ENCODE measurements around the gene MAP1LC3B2.

MAP1LC3B2 gene

GRCh38 chr12:116538076-116538591 lies 21.0 kb upstream of the MAP1LC3B2 start:
- Histone ChIP-seq H3K4me3 (ENCODE audit: low read depth, low read length) (no peak overlapping the region), H3K4me1 (ENCODE audit: control insufficient read depth, insufficient read depth, low read length) (peaks cover 33% of the 10 kb centered on the region)

GRCh38 chr12:116538682-116539305 lies 20.4 kb upstream of the MAP1LC3B2 start:
- H3K9ac ChIP-seq (ENCODE audit: low read depth, low read length) = no peak overlapping the region
- no peaks in the 10 kb centered on the region for H3K9me3 ChIP-seq (ENCODE audit: control insufficient read depth, insufficient read depth, low read length)
- peaks cover 33% of the 10 kb centered on the region for H3K4me1 ChIP-seq (ENCODE audit: control insufficient read depth, insufficient read depth, low read length)
- no peaks in the 10 kb centered on the region for H3K36me3 ChIP-seq (ENCODE audit: control insufficient read depth, insufficient read depth, low read length)
- H3K27ac ChIP-seq (ENCODE audit: low read depth, low read length) = peak overlapping the region; percentile 81
- H3K4me3 ChIP-seq (ENCODE audit: low read depth, low read length) = no peak overlapping the region
- H3K27me3 ChIP-seq (ENCODE audit: control insufficient read depth, insufficient read depth, low read length) = no peaks in the 10 kb centered on the region

More at GRCh38 chr12:116538076-116538591, 21.0 kb upstream of the MAP1LC3B2 start:
- Histone ChIP-seq H3K36me3 (ENCODE audit: control insufficient read depth, insufficient read depth, low read length) (no peaks in the 10 kb centered on the region), H3K9me3 (ENCODE audit: control insufficient read depth, insufficient read depth, low read length) (no peaks in the 10 kb centered on the region), H3K27ac (ENCODE audit: low read depth, low read length) (no peak overlapping the region), H3K27me3 (ENCODE audit: control insufficient read depth, insufficient read depth, low read length) (no peaks in the 10 kb centered on the region), H3K9ac (ENCODE audit: low read depth, low read length) (no peak overlapping the region)

GRCh38 chr12:116539361-116539771 lies 19.8 kb upstream of the MAP1LC3B2 start:
- Histone ChIP-seq H3K36me3 (ENCODE audit: control insufficient read depth, insufficient read depth, low read length) (no peaks in the 10 kb centered on the region), H3K27ac (ENCODE audit: low read depth, low read length) (peak overlapping the region; percentile 81), H3K4me3 (ENCODE audit: low read depth, low read length) (no peak overlapping the region), H3K9ac (ENCODE audit: low read depth, low read length) (no peak overlapping the region), H3K27me3 (ENCODE audit: control insufficient read depth, insufficient read depth, low read length) (no peaks in the 10 kb centered on the region), H3K4me1 (ENCODE audit: control insufficient read depth, insufficient read depth, low read length) (peaks cover 32% of the 10 kb centered on the region), H3K9me3 (ENCODE audit: control insufficient read depth, insufficient read depth, low read length) (no peaks in the 10 kb centered on the region)

GRCh38 chr12:116539905-116540482 lies 19.2 kb upstream of the MAP1LC3B2 start:
- no peaks in the 10 kb centered on the region for H3K9me3 ChIP-seq (ENCODE audit: control insufficient read depth, insufficient read depth, low read length)
- peak overlapping the region; percentile 81 for H3K27ac ChIP-seq (ENCODE audit: low read depth, low read length)
- no peaks in the 10 kb centered on the region for H3K36me3 ChIP-seq (ENCODE audit: control insufficient read depth, insufficient read depth, low read length)
- no peak overlapping the region for H3K9ac ChIP-seq (ENCODE audit: low read depth, low read length)
- H3K4me3 ChIP-seq (ENCODE audit: low read depth, low read length) = peak overlapping the region; percentile 15; the same call in 1 of the 2 replicates
- peaks cover 26% of the 10 kb centered on the region for H3K4me1 ChIP-seq (ENCODE audit: control insufficient read depth, insufficient read depth, low read length)
- no peaks in the 10 kb centered on the region for H3K27me3 ChIP-seq (ENCODE audit: control insufficient read depth, insufficient read depth, low read length)

- H3K4me3 ChIP-seq (ENCODE audit: low read depth, low read length) = no peak overlapping the region
- H3K4me1 ChIP-seq (ENCODE audit: control insufficient read depth, insufficient read depth, low read length) = peaks cover 23% of the 10 kb centered on the region
- no peaks in the 10 kb centered on the region for H3K27me3 ChIP-seq (ENCODE audit: control insufficient read depth, insufficient read depth, low read length)
- H3K27ac ChIP-seq (ENCODE audit: low read depth, low read length) = peak overlapping the region; percentile 81
- no peaks in the 10 kb centered on the region for H3K9me3 ChIP-seq (ENCODE audit: control insufficient read depth, insufficient read depth, low read length)
- no peak overlapping the region for H3K9ac ChIP-seq (ENCODE audit: low read depth, low read length)
- no peaks in the 10 kb centered on the region for H3K36me3 ChIP-seq (ENCODE audit: control insufficient read depth, insufficient read depth, low read length)
Observed at GRCh38 chr12:116540622-116541152, 18.5 kb upstream of the MAP1LC3B2 start.

- H3K4me3 ChIP-seq (ENCODE audit: low read depth, low read length) = no peak overlapping the region
- H3K4me1 ChIP-seq (ENCODE audit: control insufficient read depth, insufficient read depth, low read length) = peaks cover 23% of the 10 kb centered on the region
- no peaks in the 10 kb centered on the region for H3K36me3 ChIP-seq (ENCODE audit: control insufficient read depth, insufficient read depth, low read length)
- H3K9ac ChIP-seq (ENCODE audit: low read depth, low read length) = no peak overlapping the region
- H3K9me3 ChIP-seq (ENCODE audit: control insufficient read depth, insufficient read depth, low read length) = no peaks in the 10 kb centered on the region
- H3K27ac ChIP-seq (ENCODE audit: low read depth, low read length) = no peak overlapping the region
- H3K27me3 ChIP-seq (ENCODE audit: control insufficient read depth, insufficient read depth, low read length) = no peaks in the 10 kb centered on the region
Observed at GRCh38 chr12:116541547-116542344, 17.4 kb upstream of the MAP1LC3B2 start.

- Histone ChIP-seq H3K4me3 (ENCODE audit: low read depth, low read length) (no peak overlapping the region), H3K27ac (ENCODE audit: low read depth, low read length) (no peak overlapping the region), H3K36me3 (ENCODE audit: control insufficient read depth, insufficient read depth, low read length) (no peaks in the 10 kb centered on the region), H3K9me3 (ENCODE audit: control insufficient read depth, insufficient read depth, low read length) (no peaks in the 10 kb centered on the region), H3K4me1 (ENCODE audit: control insufficient read depth, insufficient read depth, low read length) (peaks cover 23% of the 10 kb centered on the region), H3K9ac (ENCODE audit: low read depth, low read length) (no peak overlapping the region), H3K27me3 (ENCODE audit: control insufficient read depth, insufficient read depth, low read length) (no peaks in the 10 kb centered on the region)
Observed at GRCh38 chr12:116542345-116542956, 16.7 kb upstream of the MAP1LC3B2 start.

- Histone ChIP-seq H3K9ac (ENCODE audit: low read depth, low read length) (no peak overlapping the region), H3K27ac (ENCODE audit: low read depth, low read length) (no peak overlapping the region), H3K4me1 (ENCODE audit: control insufficient read depth, insufficient read depth, low read length) (peaks cover 11% of the 10 kb centered on the region), H3K36me3 (ENCODE audit: control insufficient read depth, insufficient read depth, low read length) (no peaks in the 10 kb centered on the region), H3K4me3 (ENCODE audit: low read depth, low read length) (no peak overlapping the region), H3K27me3 (ENCODE audit: control insufficient read depth, insufficient read depth, low read length) (no peaks in the 10 kb centered on the region), H3K9me3 (ENCODE audit: control insufficient read depth, insufficient read depth, low read length) (no peaks in the 10 kb centered on the region)
Observed at GRCh38 chr12:116544656-116545055, 14.5 kb upstream of the MAP1LC3B2 start.

- no peaks in the 10 kb centered on the region for H3K27me3 ChIP-seq (ENCODE audit: control insufficient read depth, insufficient read depth, low read length)
- peaks cover 6% of the 10 kb centered on the region for H3K4me1 ChIP-seq (ENCODE audit: control insufficient read depth, insufficient read depth, low read length)
- H3K9me3 ChIP-seq (ENCODE audit: control insufficient read depth, insufficient read depth, low read length) = no peaks in the 10 kb centered on the region
- no peak overlapping the region for H3K9ac ChIP-seq (ENCODE audit: low read depth, low read length)
- H3K27ac ChIP-seq (ENCODE audit: low read depth, low read length) = no peak overlapping the region
- no peak overlapping the region for H3K4me3 ChIP-seq (ENCODE audit: low read depth, low read length)
- H3K36me3 ChIP-seq (ENCODE audit: control insufficient read depth, insufficient read depth, low read length) = no peaks in the 10 kb centered on the region
Observed at GRCh38 chr12:116545144-116545543, 14.0 kb upstream of the MAP1LC3B2 start.

- Histone ChIP-seq H3K9ac (ENCODE audit: low read depth, low read length) (no peak overlapping the region), H3K4me1 (ENCODE audit: control insufficient read depth, insufficient read depth, low read length) (no peaks in the 10 kb centered on the region; the same call in 1 of the 2 replicates), H3K9me3 (ENCODE audit: control insufficient read depth, insufficient read depth, low read length) (no peaks in the 10 kb centered on the region), H3K27ac (ENCODE audit: low read depth, low read length) (no peak overlapping the region), H3K36me3 (ENCODE audit: control insufficient read depth, insufficient read depth, low read length) (no peaks in the 10 kb centered on the region), H3K27me3 (ENCODE audit: control insufficient read depth, insufficient read depth, low read length) (no peaks in the 10 kb centered on the region), H3K4me3 (ENCODE audit: low read depth, low read length) (no peak overlapping the region)
Observed at GRCh38 chr12:116545936-116546335, 13.2 kb upstream of the MAP1LC3B2 start.
